GM21619 (cell line): ENCODE measurements around the gene NOTUM.

ENCODE experiments used
- ATAC-seq: cut with Tn5 transposase; IDR thresholded peaks from one replicate; pipeline ENCODE4 v1.9.1; 2021; ENCODE audit not compliant: unreplicated experiment

NOTUM gene

GRCh38 chr17:81961087-81961511 lies at the start of gene NOTUM:
Gene NOTUM (minus strand): TSS chr17:81961187. CDS start chr17:81960909, 278 bp downstream.
- no peak for ATAC-seq

GRCh38 chr17:82009413-82009812 lies 48.4 kb upstream of the NOTUM start:
- ATAC-seq, result no peak

GRCh38 chr17:82008941-82009405 lies 48.0 kb upstream of the NOTUM start:
- no peak for ATAC-seq

GRCh38 chr17:82008258-82008940 lies 47.4 kb upstream of the NOTUM start:
- ATAC-seq, result no peak

DNA sequence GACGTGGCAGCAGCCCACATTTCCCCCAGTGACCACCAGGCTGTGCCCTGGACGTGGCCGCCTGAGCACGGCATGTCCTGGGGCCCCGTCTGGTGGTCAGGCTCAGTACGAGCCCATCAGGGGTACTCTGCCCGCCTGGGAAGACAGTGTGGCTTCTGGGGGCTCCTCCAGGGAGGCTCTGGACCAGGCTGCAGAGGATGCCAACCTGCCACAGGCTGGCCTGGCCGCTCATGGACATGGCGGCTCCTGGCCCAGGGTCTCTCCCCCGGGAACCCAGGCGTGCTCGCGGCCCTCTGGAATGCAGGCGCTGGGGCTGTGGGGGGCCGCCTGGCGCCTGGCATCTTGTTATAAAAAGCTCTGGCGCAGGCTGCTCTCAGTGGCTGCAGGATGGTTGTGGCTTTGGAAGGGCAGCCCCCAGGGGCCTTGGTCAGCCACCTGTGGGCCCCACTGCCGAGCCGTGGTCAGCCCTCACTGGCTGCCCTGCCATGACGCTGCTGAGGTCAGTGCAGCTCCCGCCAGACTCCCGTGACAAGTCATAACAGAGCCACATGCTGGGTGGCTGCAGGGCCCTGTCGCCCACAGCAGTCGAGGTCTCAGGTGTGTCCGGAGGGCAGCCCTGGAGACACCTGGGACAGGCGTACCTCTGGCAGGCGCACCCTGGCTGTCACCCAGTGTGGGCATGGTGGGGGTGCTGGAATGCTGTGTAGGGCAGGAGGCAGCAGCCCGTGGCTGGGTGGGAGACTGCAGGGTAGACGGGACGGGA lies 46.7 kb upstream of the NOTUM start:
- no peak for ATAC-seq

GRCh38 chr17:82007228-82007494 lies 46.2 kb upstream of the NOTUM start:
- ATAC-seq, result no peak

GRCh38 chr17:82006468-82007227 lies 45.7 kb upstream of the NOTUM start:
- no peak for ATAC-seq

- no peak for ATAC-seq
These were observed 44.8 kb upstream of the NOTUM start for GRCh38 chr17:82005701-82006348.

- no peak for ATAC-seq
These were observed 43.8 kb upstream of the NOTUM start for GRCh38 chr17:82004517-82005455.

DNA sequence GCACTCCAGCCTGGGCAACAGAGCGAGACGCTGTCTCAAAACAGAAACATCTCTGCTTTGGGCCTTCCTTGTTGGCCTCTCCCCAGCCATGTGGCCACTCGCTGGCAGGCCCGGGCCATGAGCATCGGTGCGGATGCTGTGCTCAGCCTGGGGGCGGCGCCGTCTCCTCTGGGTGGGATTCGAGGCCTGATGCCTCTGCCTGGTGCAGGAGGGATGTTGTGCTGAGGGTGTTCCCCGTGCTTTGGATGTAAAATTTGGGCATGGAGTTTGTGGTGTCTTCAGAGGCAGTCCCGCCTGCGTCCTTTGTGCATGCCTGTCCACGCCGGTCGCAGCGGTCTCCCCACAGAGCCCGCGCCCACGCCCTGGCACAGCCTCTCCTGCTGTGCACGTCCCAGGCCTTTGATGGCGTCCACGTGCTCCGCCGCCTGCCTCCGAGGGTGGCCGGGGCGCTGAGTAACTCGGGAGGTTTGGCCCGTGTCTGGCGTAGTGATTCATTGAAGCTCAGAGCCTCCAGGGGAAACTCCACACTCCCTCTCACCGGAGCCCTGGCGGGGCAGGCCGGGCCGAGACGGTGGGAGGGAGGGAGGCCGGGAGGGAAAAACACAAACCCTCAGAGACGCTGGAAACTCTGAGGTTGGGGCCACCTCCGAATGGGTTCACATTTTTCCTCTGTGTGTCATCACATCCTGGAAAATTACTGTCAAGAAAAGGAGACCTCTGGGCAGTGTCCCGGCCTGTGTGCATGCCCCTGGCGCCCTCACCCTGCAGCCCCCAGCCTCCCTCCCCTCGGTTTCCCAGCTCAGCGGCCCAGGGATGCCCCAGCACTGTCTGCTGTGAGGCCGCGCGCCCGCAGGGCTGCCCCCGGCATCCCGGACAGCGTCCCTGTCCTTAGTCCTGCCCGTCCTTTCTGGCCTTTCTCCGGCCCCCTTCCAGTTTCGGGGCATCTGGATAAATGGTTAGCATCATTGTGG lies 42.7 kb upstream of the NOTUM start:
- no peak for ATAC-seq

GRCh38 chr17:82001571-82002056 lies 40.6 kb upstream of the NOTUM start:
- ATAC-seq, result no peak

DNA sequence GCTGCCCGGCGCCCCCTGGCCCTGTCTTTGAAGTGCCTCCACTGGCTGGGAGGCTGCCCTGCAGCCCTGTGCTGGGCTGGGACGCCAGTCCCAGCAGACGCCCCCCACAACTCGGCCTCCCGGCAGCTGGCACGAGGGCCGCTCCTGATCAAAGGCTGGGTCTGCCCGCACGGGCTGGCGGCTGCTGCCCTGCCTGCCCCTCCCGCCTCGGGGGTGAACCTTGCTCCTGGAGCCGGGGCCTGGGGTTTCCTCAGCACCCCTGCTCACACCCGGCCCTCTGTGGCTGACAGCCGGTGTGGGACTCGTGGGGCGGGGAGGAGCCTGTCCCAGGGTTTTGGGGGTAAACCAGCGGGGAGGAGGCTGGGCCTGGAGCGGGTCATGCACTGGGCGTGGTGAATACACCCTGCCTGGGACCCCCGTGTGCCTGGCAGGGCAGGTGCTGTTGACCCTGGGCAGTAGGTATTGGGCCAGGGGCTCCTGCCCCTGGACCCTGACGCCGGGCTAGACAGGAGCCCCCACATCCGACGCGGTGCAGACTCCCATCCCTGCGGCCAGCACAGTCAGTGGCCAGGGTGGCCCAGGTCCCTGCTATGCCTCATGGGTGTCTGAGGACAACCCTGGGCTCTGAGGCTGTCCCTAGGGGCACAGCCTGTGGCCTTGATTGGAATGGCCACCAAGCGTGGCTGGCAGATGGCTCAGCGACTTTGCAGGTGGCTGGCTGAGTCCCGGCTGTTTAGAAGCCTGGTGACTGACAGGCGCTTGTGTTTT lies 40.0 kb upstream of the NOTUM start:
- no peak for ATAC-seq

GRCh38 chr17:81999976-82000802 lies 39.2 kb upstream of the NOTUM start:
- no peak for ATAC-seq

GRCh38 chr17:81999587-81999975 lies 38.6 kb upstream of the NOTUM start:
- ATAC-seq, result no peak

DNA sequence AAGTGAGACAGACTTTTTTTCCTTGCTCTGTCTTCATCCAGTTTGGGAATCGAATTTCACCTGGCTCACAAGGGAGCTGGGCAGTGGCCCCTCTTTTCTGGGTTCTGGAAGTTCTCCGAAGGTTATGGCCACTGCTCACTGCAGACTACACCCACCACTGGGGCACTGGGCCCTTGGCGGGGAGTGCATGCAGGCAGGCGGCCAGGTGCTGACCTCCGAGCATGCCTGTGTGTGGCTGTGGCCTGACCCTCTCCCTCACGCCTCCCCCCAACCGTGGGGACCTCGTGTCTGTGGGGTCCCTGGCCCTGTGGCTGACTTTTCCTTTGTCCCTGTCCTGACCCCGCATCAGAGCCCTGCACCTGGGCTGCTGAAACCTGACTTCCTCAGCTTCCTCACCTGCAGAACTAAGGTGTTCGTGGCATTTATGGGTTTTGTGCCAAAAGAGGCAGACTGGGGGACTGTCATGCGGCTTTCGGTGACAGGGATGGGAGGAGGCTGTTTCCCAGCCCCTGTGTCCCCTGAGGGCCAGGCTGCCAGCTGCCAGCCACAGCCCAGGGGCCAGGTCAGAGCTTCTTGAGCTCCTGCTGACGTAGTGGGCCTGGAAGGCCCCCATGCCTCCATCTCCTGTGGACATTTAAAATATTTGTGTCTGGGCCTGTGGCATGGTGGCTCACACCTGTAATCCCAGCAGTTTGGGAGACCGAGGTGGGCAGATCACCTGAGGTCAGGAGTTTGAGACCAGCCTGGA lies 37.9 kb upstream of the NOTUM start:
- ATAC-seq, result no peak

GRCh38 chr17:81998212-81998611 lies 37.2 kb upstream of the NOTUM start:
- no peak for ATAC-seq
